Left forelimb (tissue), 1 donor: Measurements from ENCODE around the gene KCTD1.

ENCODE experiments used
- DNase-seq: peaks from one replicate; pipeline ENCODE4 v3.0.0-alpha.2; 2018; ENCODE audit warnings: low spot score

KCTD1 gene

GRCh38 chr18:26521617-26522016 lies 26.7 kb downstream of the KCTD1 start:
- DNase-seq, result no peak

DNA sequence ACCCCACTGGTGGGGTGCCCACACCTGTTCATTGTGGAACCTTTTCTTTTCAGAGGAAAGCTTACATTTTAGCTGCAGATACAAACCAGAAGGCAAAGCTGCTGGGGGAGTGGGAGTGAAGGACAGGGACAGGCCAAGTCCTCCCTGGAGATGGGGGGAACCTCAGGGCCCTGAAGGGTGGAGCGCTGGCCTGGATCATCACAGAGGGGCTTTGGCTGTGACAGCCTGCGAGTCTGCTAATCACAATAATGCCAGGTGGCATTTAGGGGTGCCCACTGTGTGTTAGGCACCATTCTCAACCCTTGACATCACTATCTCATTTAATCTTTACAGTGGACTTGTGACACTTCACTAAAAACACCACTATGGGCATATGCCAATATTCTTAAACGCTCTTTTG lies 27.4 kb downstream of the KCTD1 start:
- DNase-seq, result no peak

DNA sequence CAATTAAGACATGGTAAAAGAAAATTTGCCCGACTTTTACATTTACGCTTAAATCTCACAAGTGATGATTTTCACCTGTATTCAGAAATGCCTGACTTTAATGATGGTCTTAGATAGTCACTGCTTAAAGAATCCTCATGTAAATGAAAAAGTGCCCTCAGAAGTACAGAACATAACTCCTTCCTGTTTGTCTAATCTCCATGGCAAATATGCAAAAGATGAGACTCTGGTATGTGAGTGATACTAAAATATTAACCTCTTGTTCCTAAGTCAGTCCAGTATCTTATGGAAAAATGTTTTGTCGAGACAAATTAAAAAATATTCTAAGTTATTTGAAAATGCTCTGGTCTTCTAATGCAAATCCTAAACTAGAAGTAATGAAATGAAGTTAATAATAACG lies 29.2 kb downstream of the KCTD1 start:
- no peak for DNase-seq

DNA sequence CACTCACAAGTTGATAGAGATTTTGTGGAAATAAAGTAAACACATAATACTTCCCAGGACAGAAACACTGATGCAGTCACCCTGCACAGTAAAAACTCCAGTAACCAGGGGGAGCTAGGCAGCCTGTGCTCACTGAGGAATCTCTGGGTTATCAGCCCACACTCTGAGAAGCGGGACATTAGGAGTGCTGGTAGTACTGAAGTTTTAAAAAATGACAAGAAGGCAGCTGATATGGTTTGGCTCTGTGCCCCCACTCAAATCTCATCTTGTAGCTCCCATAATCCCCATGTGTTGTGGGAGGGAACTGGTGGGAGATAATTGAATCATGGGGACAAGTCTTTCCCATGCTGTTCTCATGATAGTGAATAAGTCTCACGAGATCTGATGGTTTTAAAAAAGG lies 31.4 kb downstream of the KCTD1 start:
- no peak for DNase-seq

DNA sequence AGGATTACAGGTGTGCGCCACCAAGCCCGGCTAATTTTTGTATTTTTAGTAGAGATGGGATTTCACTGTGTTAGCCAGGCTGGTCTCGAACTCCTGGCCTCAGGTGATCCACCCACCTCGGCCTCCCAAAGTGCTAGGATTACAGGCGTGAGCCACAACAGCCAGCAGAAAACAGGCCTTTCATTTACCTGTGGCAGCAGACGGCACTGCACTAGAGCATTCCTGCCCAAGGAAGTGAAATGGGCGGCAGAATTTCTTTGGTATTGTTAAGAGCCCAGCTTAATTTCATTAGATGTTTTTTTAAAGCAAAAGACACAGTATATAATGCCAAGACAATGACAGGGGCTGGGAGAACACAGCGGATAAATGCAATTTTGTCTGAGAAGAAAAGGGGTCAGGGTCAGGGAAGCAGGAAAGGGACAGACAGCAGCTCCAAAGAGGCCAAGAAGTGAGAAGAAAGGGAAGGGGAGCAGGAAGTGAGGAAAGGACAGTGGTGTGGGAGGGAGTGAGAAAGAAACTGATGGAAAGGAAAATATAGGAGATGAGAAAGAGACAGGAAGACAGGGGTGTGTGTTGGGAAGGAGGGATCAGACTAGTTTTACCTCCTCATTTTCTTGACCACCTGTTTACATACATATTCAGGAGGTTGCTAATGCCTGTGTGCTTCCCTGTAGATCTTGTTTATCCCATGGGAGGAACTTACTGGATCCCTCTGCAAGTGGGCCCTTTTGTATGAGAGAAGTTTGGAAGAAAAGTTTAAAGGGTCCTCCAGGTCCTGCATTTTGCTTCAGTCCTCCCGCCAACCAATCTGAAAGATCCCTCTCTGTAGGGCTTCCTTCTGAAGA lies 32.5 kb downstream of the KCTD1 start:
- DNase-seq, result no peak

GRCh38 chr18:26511339-26512071 lies 36.8 kb downstream of the KCTD1 start:
- no peak for DNase-seq

DNA sequence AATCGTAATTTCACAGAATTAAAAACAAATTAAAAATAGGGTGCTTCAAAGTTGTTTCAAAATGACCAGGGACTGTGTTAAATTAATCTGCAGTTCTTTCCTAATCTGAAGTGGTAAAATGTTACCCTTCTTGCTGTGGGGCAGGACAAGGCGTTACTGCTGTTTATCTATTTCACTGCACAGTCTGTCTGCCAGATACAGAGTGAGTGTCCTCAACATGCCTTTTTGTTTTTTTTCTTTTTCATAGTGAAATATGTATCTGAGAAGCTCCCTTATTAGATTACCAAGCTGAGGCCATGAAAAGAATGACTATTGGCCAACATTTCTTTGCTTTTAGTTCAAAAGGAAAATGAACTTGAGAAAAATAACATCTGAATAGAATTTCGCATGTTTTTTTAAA lies 38.0 kb downstream of the KCTD1 start:
- DNase-seq, result no peak

DNA sequence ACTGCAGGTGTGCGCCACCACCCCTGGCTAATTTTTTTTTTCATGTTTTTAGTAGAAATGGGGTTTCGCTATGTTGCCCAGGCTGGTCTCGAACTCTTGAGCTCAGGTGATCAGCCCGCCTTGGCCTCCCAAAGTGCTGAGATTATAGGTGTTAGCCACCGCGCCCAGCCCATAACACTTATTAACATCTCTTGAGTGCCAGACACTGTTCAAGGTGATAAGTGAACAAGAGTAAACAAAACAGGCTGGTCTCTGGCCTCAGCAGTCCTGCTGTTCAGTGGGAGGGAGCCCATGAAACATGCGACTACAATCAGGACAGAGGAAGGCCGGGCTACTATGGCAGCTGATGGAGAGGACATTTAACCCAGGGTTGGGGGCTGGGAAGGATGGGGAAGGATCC lies 42.3 kb downstream of the KCTD1 start:
- DNase-seq, result no peak

GRCh38 chr18:26504831-26505230 lies 43.5 kb downstream of the KCTD1 start:
- no peak for DNase-seq

DNA sequence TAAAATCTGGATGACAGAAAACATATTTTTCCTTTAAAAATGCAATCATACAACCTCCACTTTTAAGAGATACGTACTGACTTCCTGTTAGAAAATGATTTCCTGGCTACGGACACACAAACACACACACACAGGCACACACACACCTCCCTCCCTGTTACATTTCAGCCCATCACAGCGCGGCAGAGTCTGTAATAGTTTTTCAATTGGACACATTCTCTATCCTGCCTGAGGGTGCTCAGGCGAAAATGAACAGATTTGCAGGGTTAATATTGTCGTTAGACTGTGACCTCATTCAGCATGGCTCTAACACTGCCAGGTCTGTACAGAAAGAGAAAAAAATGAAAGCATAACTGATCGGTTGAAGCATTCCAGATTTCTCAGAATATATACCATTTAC lies 45.0 kb downstream of the KCTD1 start:
- no peak for DNase-seq

DNA sequence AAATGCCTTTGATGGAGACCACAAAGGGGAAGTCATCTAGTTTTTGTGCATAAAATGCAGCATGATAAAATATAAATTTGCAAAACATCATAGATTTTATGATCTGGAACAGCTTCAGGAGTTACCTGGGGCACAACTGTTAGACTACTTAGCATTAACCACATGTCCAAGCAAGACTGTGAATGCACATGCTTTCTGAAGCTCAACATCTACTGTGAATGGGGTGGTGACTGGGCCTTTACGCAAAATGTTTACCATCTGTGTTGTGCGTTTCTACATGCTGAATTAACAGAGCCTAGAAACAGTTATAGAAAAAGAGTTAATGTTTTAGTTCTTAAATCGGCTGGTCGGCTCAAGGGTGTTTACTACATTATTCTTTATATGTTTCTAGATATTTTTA lies 45.5 kb downstream of the KCTD1 start:
- no peak for DNase-seq

GRCh38 chr18:26497866-26498265 lies 50.5 kb downstream of the KCTD1 start:
- DNase-seq, result no peak

GRCh38 chr18:26496528-26496927 lies 51.8 kb downstream of the KCTD1 start:
- DNase-seq, result no peak

GRCh38 chr18:26495287-26495686 lies 53.1 kb downstream of the KCTD1 start:
- DNase-seq, result no peak

DNA sequence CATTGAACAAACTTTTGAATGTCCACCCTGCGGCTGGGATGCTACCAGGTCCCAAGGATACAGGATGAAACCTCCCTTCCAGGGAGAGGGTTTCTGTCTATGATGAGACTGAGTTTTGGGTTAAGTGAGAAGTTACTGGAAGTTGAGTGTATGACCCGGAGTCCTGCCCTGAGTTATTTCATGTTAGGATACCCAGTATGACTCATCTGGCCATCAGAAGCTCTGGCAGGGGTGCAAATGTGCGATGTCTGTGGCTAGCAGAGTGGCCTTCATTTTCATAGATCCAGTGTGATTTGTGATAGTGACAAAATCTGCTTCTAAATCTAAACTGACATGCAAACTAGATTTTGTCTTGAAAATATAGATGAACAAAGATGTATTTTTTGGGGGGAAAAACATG lies 55.3 kb downstream of the KCTD1 start:
- no peak for DNase-seq

DNA sequence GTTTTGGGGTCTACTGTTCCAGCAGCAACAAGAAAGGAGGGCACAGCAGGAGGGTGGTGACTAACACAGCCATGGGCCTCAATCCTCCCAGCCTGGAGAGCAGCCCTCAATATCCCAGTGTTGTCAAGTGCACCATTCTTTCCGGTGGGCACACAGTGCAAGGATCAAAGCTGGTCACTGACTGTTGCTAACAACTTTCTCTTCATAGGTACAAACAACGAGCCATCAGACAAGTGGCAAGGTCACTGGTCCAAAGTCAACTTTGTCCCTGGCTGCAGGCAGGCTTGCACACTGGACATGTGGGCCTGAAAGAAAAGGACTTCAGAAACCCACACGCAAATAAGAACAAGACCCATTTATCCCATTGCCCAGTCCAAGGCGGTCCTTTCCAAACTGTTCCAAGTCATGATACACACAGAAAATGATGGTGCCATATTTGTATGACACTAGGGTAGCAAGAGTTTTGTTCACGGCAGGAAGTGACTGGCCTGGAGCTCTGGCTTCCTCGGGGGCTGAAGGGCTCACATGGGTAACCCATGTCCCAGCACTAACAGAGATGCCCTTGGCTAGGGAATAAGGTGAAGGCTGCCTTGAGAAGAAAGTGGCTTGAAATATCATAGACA lies 57.0 kb downstream of the KCTD1 start:
- DNase-seq, result no peak

DNA sequence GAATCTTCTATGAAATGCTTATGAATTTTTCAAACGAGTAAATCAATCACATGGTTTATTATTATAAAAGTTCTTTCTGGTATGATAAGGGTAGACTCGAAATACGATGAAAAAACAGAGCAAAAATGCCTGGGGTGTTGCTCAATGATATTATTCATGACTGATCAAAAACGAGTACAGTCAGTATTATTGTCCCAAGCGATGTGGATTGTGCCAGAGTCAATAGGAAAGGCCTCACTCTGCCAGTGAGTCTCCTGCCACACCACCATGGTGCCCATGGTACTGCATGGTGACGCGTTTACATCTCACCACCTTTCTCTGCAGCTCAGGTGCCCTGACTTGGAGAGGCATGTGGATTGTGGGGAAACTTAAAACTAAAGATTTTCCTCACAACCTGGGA lies 58.5 kb downstream of the KCTD1 start:
- DNase-seq, result no peak

GRCh38 chr18:26489191-26489590 lies 59.2 kb downstream of the KCTD1 start:
- no peak for DNase-seq

GRCh38 chr18:26488417-26489009 lies 59.8 kb downstream of the KCTD1 start:
- no peak for DNase-seq

DNA sequence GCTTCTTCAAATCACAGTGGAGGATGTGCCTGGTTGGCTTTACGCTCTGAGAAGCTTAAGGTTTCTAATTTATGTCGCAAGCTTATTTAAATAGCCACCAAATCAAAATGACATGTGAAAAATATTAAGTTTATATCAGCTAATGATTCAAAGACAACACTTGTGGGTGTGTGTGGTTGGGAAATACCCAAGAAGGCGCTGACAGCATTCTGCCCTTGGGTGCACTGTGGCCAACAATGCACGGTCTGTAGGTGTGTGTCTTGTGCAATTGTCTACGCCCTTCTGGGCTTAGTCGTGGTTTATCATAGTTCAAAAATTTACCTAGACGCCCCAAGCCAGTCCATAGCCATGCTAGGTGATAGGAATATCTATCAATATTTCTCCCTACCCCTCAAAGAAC lies 60.9 kb downstream of the KCTD1 start:
- DNase-seq, result no peak

DNA sequence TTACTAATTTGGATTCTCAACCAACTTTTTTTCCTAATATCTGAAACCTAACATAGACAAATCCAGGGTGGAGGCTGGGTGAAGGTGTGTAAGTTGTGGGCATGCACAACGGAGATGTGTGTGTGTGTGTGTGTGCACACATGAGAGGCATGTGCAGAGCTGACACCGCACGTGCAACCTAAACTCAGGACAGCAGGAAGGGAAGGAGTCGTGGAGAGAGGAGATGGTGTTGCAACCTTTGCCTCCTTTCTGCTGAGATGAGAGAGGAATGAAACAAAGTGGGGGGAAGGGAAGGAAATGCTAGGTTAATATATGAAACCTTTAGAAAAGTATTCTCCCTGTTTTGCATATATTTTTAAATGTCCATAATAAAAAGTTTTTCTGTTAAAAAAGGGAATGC lies 64.7 kb downstream of the KCTD1 start:
- no peak for DNase-seq

DNA sequence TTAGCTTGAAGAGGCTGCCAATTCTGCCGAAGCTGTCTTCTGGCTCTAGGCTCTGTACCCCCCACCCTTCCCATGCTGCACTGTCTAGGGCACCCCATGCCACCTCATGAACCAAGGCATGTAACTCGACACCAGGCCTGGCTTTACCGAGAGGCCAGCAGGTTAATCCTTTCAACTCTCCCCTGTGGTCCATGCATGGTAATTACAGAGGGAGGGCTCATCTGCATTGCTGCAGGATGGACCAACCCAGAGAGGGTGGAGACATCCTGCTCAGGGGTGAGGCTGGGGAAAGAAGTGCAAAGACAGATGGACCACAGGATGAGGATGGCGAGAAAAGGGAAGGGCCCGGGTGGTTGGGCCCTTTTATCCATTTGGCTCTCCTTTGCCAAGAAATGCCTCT lies 65.8 kb downstream of the KCTD1 start:
- DNase-seq, result no peak
